Muscle of leg (tissue), 11 donors: ENCODE data around the gene RPLP1. TPM values are rescaled to one million over a fixed set of nuclear protein-coding genes. Genes with fewer than 3 reads are reported as not detected.

ENCODE experiments used
- DNase-seq: peaks from one replicate; pipeline ENCODE4 v3.0.0; 2013
- H3K27ac ChIP-seq: one replicate; pipeline ENCODE4 v1.5.1; 2013; ENCODE audit warnings: mild to moderate bottlenecking, low read length, control low read depth
- H3K27me3 ChIP-seq: one replicate; pipeline ENCODE4 v1.6.1; 2013; ENCODE audit warnings: low read length; ENCODE audit not compliant: control insufficient read depth, insufficient read depth
- H3K36me3 ChIP-seq: one replicate; pipeline ENCODE4 v1.6.1; 2013; ENCODE audit warnings: low read length; ENCODE audit not compliant: control insufficient read depth, insufficient read depth
- H3K4me1 ChIP-seq: one replicate; pipeline ENCODE4 v1.6.1; 2013; ENCODE audit warnings: low read length; ENCODE audit not compliant: control insufficient read depth, insufficient read depth
- H3K4me3 ChIP-seq: one replicate; pipeline ENCODE4 v1.5.1; 2013; ENCODE audit warnings: low read length, control low read depth
- H3K9me3 ChIP-seq: replicated peaks from 2 replicates; pipeline ENCODE4 v1.6.1; 2013; ENCODE audit warnings: low read depth, low read length; ENCODE audit not compliant: control insufficient read depth
- WGBS: methylation state at CpG from one replicate; pipeline ENCODE4 v1.1.5; 2013; ENCODE audit warnings: missing lambda C conversion rate; ENCODE audit not compliant: insufficient coverage; 5-methylcytosine and 5-hydroxymethylcytosine counted together
- polyA plus RNA-seq, 8 donors: library from polyadenylated mRNA; unstranded; fragments of 120-200 nt; gene quantifications; one replicate each; pipeline versions ENCODE4 v1.2.1 to v1.2.3, GENCODE V29; 2013; ENCODE audit warnings: inconsistent platforms in 1 of 8, low replicate concordance in 1 of 8; ENCODE audit not compliant: insufficient read length in 8 of 8, insufficient read depth in 1 of 8
- total RNA-seq: library from RNA; stranded (reverse); fragments of 120-200 nt; gene quantifications from one replicate; pipeline ENCODE4 v1.2.4, GENCODE V29; 2013

Gene RPLP1
- total and polyA plus RNA-seq, 9 donors, result 693 to 4,092 (median 3,736) TPM

- H3K27me3 ChIP-seq, result peaks cover 2% of the 10 kb centered on the region
- no peaks in the 10 kb centered on the region for H3K36me3 ChIP-seq
- no peak for DNase-seq
- H3K27ac ChIP-seq, result no peak overlapping the region
- no peak overlapping the region for H3K4me3 ChIP-seq
- H3K4me1 ChIP-seq, result peaks cover 14% of the 10 kb centered on the region
- WGBS, result no CpG with 5 or more reads among the region's 1 CpG
- no peaks in the 10 kb centered on the region for H3K9me3 ChIP-seq
These were observed 12.6 kb downstream of the RPLP1 start for GRCh38 chr15:69465253-69465652.

DNA sequence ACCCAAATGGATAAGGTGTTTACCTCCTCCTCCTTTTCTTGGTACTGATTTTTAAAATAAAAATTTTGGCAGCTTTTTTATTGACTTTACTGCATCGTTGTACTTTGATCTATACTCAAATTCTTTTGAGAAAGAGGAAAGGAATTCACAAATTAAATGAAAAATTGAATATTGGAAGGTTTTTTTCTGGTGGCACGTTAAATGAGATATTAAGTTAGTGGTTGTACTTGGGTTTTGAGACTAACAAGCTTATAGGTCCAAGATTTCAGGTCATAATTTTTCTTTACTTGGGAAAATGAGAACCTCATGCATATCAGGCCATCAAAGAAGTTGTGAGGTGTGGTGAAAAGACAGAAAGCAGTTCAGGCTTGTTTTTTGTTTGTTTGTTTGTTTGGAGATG lies 14.1 kb downstream of the RPLP1 start:
- WGBS, result no CpG with 5 or more reads among the region's 2 CpGs
- H3K27ac ChIP-seq, result no peak overlapping the region
- no peaks in the 10 kb centered on the region for H3K36me3 ChIP-seq
- H3K27me3 ChIP-seq, result peaks cover 2% of the 10 kb centered on the region
- no peaks in the 10 kb centered on the region for H3K9me3 ChIP-seq
- no peak overlapping the region for H3K4me3 ChIP-seq
- no peak for DNase-seq
- peaks cover 14% of the 10 kb centered on the region for H3K4me1 ChIP-seq

DNA sequence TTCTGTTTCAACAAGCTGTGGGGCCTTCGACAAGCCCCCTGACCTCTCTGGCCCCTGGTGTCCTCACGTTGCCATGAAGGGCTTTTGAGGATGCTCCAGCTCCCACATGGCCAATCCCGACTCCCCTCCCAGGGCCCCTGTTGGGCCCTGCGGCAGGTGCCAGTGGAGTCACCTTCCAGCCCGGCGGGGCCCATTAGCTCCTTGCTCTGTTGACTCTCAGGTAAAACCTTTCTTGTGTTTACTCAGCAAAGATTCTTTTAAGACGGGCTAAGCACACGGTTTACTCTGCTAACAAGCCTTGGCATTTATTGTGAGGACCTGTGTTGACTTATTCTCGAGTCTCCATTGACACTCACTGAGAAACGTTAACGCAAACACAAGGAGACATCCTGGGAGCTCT lies 15.0 kb downstream of the RPLP1 start:
- DNase-seq, result no peak
- WGBS, result 73% methylated on average over 11 of the region's 11 CpGs

DNA sequence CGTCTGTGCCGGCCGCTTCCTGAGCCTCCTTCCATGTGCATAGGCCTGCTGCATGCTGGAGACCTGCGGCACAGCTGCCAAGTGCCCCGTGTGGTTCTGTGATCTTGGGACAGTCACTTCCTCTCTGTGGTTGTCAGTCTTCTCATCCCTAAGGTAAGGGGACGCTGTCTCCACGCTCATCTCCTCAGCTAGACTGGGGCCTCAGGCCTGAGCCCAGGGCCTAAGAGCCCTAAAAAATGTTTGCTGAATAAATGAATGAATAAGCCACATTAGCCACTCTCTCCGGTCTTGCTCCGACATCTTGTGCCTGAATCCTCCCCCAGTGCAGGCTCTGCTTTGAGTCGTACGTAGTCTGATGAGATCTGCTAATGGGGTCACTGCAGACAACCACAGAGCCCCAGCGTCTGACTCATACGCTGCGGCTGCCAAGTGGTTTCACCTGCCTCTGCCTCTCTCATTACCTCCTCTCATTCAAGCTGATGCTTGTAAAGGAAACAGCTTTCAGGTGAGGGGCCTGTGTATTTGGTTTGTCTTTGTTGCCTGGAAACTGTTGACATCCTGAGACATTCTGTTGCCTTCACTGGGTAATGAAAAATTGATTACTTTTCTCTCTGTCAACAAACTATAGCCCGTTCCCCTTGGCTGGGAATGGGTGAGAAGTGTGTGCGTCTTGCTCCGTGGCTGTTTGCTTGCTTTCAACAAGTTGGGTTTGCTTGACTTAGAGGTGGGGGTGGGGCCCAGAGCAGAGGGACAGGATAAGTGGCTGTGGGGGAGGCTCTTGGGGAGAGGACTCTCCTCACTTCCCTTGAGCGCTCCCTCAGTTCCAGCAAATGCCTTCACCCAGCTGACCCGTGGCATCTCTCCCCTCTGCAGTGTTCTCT lies 15.9 kb downstream of the RPLP1 start:
- H3K27ac ChIP-seq, result no peak overlapping the region
- peaks cover 2% of the 10 kb centered on the region for H3K4me1 ChIP-seq
- no peaks in the 10 kb centered on the region for H3K36me3 ChIP-seq
- no peaks in the 10 kb centered on the region for H3K9me3 ChIP-seq
- peaks cover 2% of the 10 kb centered on the region for H3K27me3 ChIP-seq
- WGBS, result 38% methylated on average over 10 of the region's 19 CpGs
- peak; percentile 18 for DNase-seq
- H3K4me3 ChIP-seq, result no peak overlapping the region

More for the DNA sequence above, 15.0 kb downstream of the RPLP1 start:
- H3K9me3 ChIP-seq, result no peaks in the 10 kb centered on the region
- H3K27ac ChIP-seq, result no peak overlapping the region
- H3K36me3 ChIP-seq, result no peaks in the 10 kb centered on the region
- peaks cover 8% of the 10 kb centered on the region for H3K4me1 ChIP-seq
- H3K4me3 ChIP-seq, result no peak overlapping the region
- peaks cover 2% of the 10 kb centered on the region for H3K27me3 ChIP-seq

DNA sequence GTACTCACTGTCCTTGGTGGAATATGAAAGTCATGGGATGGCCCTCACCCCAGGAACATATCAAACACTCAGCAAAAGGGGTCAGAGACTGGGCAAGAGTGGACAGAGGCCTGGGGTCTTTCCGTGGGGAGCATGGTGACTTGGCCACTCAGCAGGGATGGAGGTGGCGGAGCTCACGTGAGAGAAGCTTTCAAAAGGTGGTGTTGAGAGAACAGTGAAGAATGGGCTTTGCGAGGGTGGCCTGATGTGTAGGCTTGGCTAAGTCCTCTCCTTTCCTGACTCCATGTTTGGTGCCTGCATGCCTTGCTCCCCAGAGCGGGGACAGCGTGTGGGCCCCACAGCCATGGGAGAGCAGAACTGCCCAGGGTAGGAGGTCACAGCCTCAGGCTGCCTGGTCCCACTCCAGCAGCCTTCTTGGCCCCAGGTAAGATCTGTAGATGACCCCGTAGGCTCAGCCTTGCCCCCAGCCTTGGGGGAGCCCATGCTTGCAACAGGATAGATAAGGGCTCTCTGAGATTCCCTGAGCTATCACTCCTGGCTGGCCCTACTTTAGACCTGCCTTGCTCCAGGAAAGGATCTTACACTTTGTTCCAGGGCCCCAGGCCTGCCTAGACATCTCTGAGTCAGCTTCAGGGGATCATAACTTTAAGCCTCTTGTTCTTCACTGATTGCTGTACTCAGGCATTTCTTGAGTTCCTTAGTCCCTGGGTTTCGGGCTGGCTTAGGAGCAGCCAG lies 17.0 kb downstream of the RPLP1 start:
- H3K27me3 ChIP-seq, result peaks cover 2% of the 10 kb centered on the region
- no peak overlapping the region for H3K4me3 ChIP-seq
- H3K36me3 ChIP-seq, result no peaks in the 10 kb centered on the region
- no peak overlapping the region for H3K27ac ChIP-seq
- no peak for DNase-seq
- WGBS, result 92% methylated on average over 7 of the region's 8 CpGs
- H3K4me1 ChIP-seq, result no peaks in the 10 kb centered on the region
- no peaks in the 10 kb centered on the region for H3K9me3 ChIP-seq

GRCh38 chr15:69472046-69472445 lies 19.4 kb downstream of the RPLP1 start:
- H3K9me3 ChIP-seq, result no peaks in the 10 kb centered on the region
- no peaks in the 10 kb centered on the region for H3K4me1 ChIP-seq
- no peak for DNase-seq
- H3K27ac ChIP-seq, result no peak overlapping the region
- H3K36me3 ChIP-seq, result no peaks in the 10 kb centered on the region
- H3K27me3 ChIP-seq, result peaks cover 2% of the 10 kb centered on the region
- WGBS, result 86% methylated on average over 4 of the region's 5 CpGs
- no peak overlapping the region for H3K4me3 ChIP-seq

DNA sequence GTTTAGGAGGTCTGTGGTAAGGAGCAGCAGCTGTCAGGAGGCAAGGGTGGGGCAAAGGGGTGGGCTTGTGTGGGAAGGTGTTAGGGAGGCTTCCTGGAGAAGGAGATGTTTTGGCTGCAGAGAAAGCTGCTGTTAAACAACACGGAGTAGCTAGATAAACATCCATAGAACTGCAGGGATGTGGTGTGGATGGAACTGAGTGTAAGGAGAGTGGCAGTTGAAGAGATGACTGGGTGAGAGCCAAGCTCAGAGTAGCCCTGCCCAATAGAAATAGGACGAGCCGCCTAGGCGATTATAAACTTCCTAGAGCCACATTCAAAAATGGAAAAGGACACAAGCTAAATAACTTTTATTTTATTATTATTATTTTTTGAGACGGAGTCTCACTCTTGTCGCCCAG lies 19.9 kb downstream of the RPLP1 start:
- H3K27ac ChIP-seq, result no peak overlapping the region
- H3K4me1 ChIP-seq, result no peaks in the 10 kb centered on the region
- no peaks in the 10 kb centered on the region for H3K9me3 ChIP-seq
- peaks cover 2% of the 10 kb centered on the region for H3K27me3 ChIP-seq
- WGBS, result no CpG with 5 or more reads among the region's 6 CpGs
- DNase-seq, result no peak
- no peaks in the 10 kb centered on the region for H3K36me3 ChIP-seq
- H3K4me3 ChIP-seq, result no peak overlapping the region

- no peak overlapping the region for H3K4me3 ChIP-seq
- no peak for DNase-seq
- H3K27ac ChIP-seq, result no peak overlapping the region
- no peaks in the 10 kb centered on the region for H3K36me3 ChIP-seq
- no peaks in the 10 kb centered on the region for H3K9me3 ChIP-seq
- H3K4me1 ChIP-seq, result no peaks in the 10 kb centered on the region
- 56% methylated on average over 5 of the region's 5 CpGs for WGBS
- H3K27me3 ChIP-seq, result peaks cover under 1% of the 10 kb centered on the region
These were observed 21.7 kb downstream of the RPLP1 start for GRCh38 chr15:69474291-69474690.

DNA sequence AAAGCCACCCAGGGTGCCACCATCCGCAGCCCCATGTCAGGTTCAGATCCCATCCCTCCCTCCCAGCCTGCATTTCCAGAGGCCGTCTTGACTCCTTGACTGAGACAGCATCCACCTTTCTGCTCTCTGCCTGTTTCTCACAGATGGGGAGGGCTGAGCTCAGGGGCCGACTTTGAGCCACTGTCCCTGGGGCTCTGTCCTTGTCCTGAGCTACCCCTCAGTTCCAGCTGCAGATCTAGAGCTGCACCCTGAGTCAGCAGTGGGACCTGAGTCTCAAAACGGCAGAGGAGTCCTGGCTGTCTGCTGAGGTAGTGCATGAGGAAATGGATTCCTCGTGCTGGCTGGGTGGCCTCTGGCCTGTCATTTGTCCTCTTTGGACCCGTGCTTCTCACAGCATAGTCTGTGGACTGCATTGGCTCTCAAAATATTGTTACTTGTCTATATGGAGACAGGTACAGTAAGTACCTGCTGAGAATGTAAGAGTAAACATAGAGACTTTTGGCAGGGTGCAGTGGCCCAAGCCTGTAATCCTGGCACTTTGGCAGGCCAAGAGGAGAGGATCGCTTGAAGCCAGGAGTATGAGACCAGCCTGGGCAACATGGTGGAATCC lies 22.3 kb downstream of the RPLP1 start:
- H3K4me1 ChIP-seq, result no peaks in the 10 kb centered on the region
- peaks cover 3% of the 10 kb centered on the region for H3K27me3 ChIP-seq
- no peak overlapping the region for H3K27ac ChIP-seq
- peaks cover 4% of the 10 kb centered on the region for H3K9me3 ChIP-seq
- no peak for DNase-seq
- no peak overlapping the region for H3K4me3 ChIP-seq
- 62% methylated on average over 5 of the region's 7 CpGs for WGBS
- no peaks in the 10 kb centered on the region for H3K36me3 ChIP-seq

DNA sequence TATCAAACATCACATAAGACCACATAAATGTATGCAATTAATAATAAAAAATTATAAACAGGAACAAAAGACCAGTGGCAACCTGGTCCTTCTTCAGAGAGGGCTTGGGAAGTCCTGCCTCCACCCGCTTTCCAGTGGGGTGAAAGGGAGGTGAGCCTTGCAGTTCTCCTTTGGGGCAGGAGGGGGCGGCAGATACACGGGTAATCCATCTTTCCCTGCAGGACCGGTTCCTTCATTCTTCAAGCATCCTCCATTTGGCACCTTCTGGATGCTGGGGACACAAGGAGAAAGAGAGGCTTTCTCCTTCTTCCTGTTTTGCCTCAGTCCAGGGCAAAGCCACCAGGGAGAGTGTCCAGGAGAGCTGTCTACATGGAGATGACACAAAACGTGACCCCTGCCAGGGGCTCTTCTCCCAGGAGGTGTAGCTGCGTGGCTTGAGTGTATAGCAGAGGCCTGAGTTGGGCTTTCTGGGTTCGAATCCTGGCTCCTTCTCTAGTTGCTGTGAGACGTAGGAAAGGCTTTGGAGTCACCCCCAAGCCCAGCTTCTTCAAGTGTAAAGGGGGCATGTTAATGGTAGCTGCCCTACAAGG lies 23.2 kb downstream of the RPLP1 start:
- Histone ChIP-seq H3K4me1 (no peaks in the 10 kb centered on the region), H3K27me3 (peaks cover 3% of the 10 kb centered on the region), H3K27ac (no peak overlapping the region), H3K9me3 (peaks cover 7% of the 10 kb centered on the region), H3K4me3 (no peak overlapping the region), H3K36me3 (no peaks in the 10 kb centered on the region)
- WGBS, result 49% methylated on average over 5 of the region's 8 CpGs
- peak; percentile 85 for DNase-seq
